NCI-H2196 treated with DMSO at 0.1 percent for 48 hours (cell line): ENCODE measurements around the gene GPR137B.

Experiments
- DNase-seq: peaks from one replicate; lab custom pipeline; 2025; ENCODE audit not compliant: unreplicated experiment; lab: John Stamatoyannopoulos, UW

Gene GPR137B

DNA sequence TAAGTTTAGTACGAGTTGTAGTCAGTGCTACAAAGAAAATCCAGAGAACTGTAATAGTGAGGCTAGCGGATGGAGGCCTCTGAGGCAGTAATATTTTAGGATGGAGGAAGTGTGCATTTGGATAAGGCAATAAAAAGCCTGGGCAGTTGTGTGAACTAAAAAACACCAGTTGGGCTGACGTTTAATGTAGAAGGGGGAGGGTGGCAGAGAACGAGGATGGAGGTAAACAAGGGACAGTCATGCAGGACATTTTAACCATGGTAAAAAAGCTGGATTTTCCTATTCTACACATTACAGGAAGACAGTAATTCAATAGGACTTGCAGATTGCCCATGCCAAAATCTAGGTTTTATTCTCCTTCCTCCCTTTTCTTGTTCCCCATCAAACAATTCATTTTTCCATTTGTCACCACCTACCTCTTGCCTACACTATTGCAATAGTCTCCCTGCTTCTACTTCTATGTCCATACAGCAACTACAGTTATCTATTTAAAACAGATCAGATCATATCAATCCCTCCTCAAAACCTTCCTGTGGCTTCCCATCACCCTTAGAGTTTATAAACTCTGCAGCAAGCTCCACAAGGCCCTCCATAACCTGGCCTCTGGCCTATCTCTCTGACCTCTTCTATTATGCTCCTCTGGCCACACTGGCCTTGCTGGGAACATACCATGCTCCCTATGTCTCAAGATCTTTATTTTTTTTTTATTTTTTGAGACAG lies 111.7 kb downstream of the GPR137B start:
- DNase-seq: no peak

DNA sequence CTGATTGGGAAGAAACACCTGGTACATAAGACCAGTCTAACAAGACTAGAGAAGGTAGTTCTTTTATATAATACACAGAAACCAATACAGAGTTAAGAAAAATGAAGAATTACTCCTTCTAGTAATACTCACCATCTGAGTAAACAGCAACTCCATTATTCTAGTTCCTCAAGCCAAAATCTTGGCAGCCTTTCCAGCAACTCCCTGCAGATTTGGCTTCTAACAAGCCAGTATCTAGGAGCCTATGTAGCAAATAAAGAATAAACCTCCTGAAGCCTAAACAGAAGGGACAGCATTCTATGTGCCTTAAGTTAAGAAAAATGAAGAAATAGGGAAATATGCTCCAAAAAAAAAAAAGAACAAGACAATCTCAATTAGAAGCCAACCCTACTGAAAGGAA lies 114.9 kb downstream of the GPR137B start:
- DNase-seq: no peak

DNA sequence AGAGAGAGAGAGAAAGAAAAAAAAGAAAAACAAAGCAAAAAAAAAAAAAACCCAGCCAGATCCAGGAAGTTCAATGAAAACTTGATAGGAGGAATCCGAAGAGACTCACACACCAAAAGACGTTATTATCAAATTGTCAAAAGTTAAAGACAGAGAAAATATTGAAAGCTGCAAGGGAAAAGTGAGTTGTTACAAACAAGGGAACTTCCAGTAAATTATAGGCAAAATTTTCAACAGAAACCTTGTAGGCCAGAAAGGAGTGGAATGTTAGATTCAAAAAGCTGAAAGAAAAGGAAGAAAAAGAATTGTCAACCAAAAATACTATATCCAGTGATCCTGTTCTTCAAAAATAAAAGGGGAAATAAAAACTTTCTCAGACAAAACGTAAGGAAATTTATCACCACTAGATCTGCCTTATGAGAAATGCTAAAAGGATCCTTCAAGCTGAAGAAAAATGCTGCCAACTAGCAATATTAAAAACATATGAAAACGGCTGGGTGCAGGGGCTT lies 115.8 kb downstream of the GPR137B start:
- no peak for DNase-seq
